Subcutaneous adipose tissue (tissue), 4 donors: Measurements from ENCODE around the gene HTRA2. TPM values are rescaled to one million over a fixed set of nuclear protein-coding genes. Genes with fewer than 3 reads are reported as not detected.

Experiments
- CTCF ChIP-seq: fragments of 450-650 bp; IDR thresholded peaks from one replicate; pipeline ENCODE4 v1.5.1; 2016; ENCODE audit warnings: low read depth, mild to moderate bottlenecking, control low read depth, antibody characterized with exemption, moderate library complexity
- total RNA-seq, 4 donors: library from RNA; depleted of rRNA; stranded (reverse); fragments of >200 nt; gene quantifications; one replicate each; pipeline ENCODE4 v1.1.0, GENCODE V29; 2016

The HTRA2 gene
- total RNA-seq, 4 donors from 2014 or later = 15.2 to 43.8 (median 42.9) TPM

- no peak for TF ChIP-seq CTCF
Observed at GRCh38 chr2:74551942-74552913, 22.5 kb downstream of the HTRA2 start.

- no peak for TF ChIP-seq CTCF
Observed at GRCh38 chr2:74552914-74553811, 23.4 kb downstream of the HTRA2 start.

- TF ChIP-seq CTCF = no peak
Observed at GRCh38 chr2:74553892-74554819, 24.4 kb downstream of the HTRA2 start, which contains the start of the genes DOK1 and LOXL3. TSS of gene DOK1 (plus strand) at chr2:74554720. CDS start at chr2:74554755, 35 bp downstream. TSS of gene LOXL3 (minus strand) at chr2:74553942. CDS start at chr2:74552634, 1,308 bp downstream.

GRCh38 chr2:74554820-74555531 is 25.2 kb downstream of the HTRA2 start:
- no peak for TF ChIP-seq CTCF

GRCh38 chr2:74555610-74556103 is 25.9 kb downstream of the HTRA2 start:
- TF ChIP-seq CTCF = no peak

- no peak for TF ChIP-seq CTCF
Observed at GRCh38 chr2:74556159-74556558, 26.4 kb downstream of the HTRA2 start.
